H9 (cell line): Measurements from ENCODE around the gene SAMD14. TPM values are rescaled to one million over a fixed set of nuclear protein-coding genes. Genes with fewer than 3 reads are reported as not detected.
A peak's percentile ranks its signal among the peaks of the same experiment; 100 is the strongest.

ENCODE experiments used
- DNase-seq: peaks from one replicate; pipeline ENCODE4 v3.0.0-alpha.2; 2017
- H2AFZ ChIP-seq: one replicate; pipeline ENCODE4 v1.6.1; 2013; ENCODE audit warnings: mild to moderate bottlenecking, low read length, control low read depth, moderate library complexity
- H2AK5ac ChIP-seq: 2 replicates; pipeline ENCODE4 v1.6.1; 2013; ENCODE audit warnings: low read length, control low read depth, mixed read lengths; ENCODE audit not compliant: insufficient read length
- H2BK120ac ChIP-seq: one replicate; pipeline ENCODE4 v1.6.1; 2013; ENCODE audit warnings: low read depth, mild to moderate bottlenecking, low read length, control low read depth, inconsistent platforms; ENCODE audit not compliant: poor library complexity, severe bottlenecking
- H2BK12ac ChIP-seq: 2 replicates; pipeline ENCODE4 v1.6.1; 2013; ENCODE audit warnings: low read length, control low read depth, mixed read lengths, low read depth; ENCODE audit not compliant: insufficient read length
- H2BK15ac ChIP-seq: 2 replicates; pipeline ENCODE4 v1.6.1; 2013; ENCODE audit warnings: low read depth, low read length, control low read depth
- H2BK20ac ChIP-seq: one replicate; pipeline ENCODE4 v1.6.1; 2013; ENCODE audit warnings: low read depth, mild to moderate bottlenecking, low read length, control low read depth, inconsistent platforms; ENCODE audit not compliant: poor library complexity, severe bottlenecking
- H2BK5ac ChIP-seq: 2 replicates; pipeline ENCODE4 v1.6.1; 2013; ENCODE audit warnings: low read length, control low read depth, mixed read lengths; ENCODE audit not compliant: insufficient read length
- H3K14ac ChIP-seq: 2 replicates; pipeline ENCODE4 v1.6.1; 2013; ENCODE audit warnings: low read length, control low read depth; ENCODE audit not compliant: insufficient read depth
- H3K18ac ChIP-seq: 2 replicates; pipeline ENCODE4 v1.6.1; 2013; ENCODE audit warnings: low read depth, mild to moderate bottlenecking, mixed read lengths, low read length, control low read depth; ENCODE audit not compliant: insufficient read length
- H3K23ac ChIP-seq: 2 replicates; pipeline ENCODE4 v1.6.1; 2013; ENCODE audit warnings: low read length, control low read depth, mixed read lengths, low read depth; ENCODE audit not compliant: insufficient read length
- H3K23me2 ChIP-seq: 2 replicates; pipeline ENCODE4 v1.6.1; 2013; ENCODE audit warnings: low read depth, mild to moderate bottlenecking, mixed read lengths, low read length, control low read depth; ENCODE audit not compliant: insufficient read length, poor library complexity, severe bottlenecking
- H3K27ac ChIP-seq: 2 replicates; pipeline ENCODE4 v1.5.1; 2013; ENCODE audit warnings: low read length, control low read depth, mixed read lengths, low read depth; ENCODE audit not compliant: insufficient read length
- H3K27me3 ChIP-seq: 2 replicates; pipeline ENCODE4 v1.6.1; 2013; ENCODE audit warnings: low read length, control low read depth, inconsistent platforms; ENCODE audit not compliant: insufficient read depth
- H3K4ac ChIP-seq: 2 replicates; pipeline ENCODE4 v1.6.1; 2013; ENCODE audit warnings: low read depth, mild to moderate bottlenecking, control low read depth, inconsistent platforms, low read length, moderate library complexity
- H3K4me1 ChIP-seq: 2 replicates; pipeline ENCODE4 v1.6.1; 2013; ENCODE audit warnings: low read length, control low read depth, inconsistent platforms; ENCODE audit not compliant: insufficient read depth
- H3K4me2 ChIP-seq: 2 replicates; pipeline ENCODE4 v1.6.1; 2013; ENCODE audit warnings: low read length, control low read depth, mixed read lengths; ENCODE audit not compliant: insufficient read length, insufficient read depth
- H3K56ac ChIP-seq: 2 replicates; pipeline ENCODE4 v1.6.1; 2013; ENCODE audit warnings: low read depth, mild to moderate bottlenecking, mixed read lengths, low read length, control low read depth; ENCODE audit not compliant: insufficient read length
- H3K79me1 ChIP-seq: 2 replicates; pipeline ENCODE4 v1.6.1; 2013; ENCODE audit warnings: low read depth, mild to moderate bottlenecking, moderate library complexity, low read length, control low read depth, inconsistent platforms; ENCODE audit not compliant: insufficient read depth, poor library complexity, severe bottlenecking
- H3K79me2 ChIP-seq: 2 replicates; pipeline ENCODE4 v1.6.1; 2013; ENCODE audit warnings: low read length, control low read depth, inconsistent platforms; ENCODE audit not compliant: insufficient read depth
- H3K9ac ChIP-seq: 2 replicates; pipeline ENCODE4 v1.6.1; 2013; ENCODE audit warnings: low read length, control low read depth, mixed read lengths; ENCODE audit not compliant: insufficient read length; ENCODE audit errors: extremely low read depth
- H3K9me3 ChIP-seq: one replicate; pipeline ENCODE4 v1.6.1; 2013; ENCODE audit warnings: low read depth, low read length, inconsistent platforms; ENCODE audit not compliant: control insufficient read depth
- H3T11ph ChIP-seq: one replicate; pipeline ENCODE4 v1.6.1; 2013; ENCODE audit warnings: mild to moderate bottlenecking, low read length, control low read depth, inconsistent platforms
- H4K20me1 ChIP-seq: one replicate; pipeline ENCODE4 v1.6.1; 2013; ENCODE audit not compliant: control insufficient read depth, insufficient read length, insufficient read depth
- H4K5ac ChIP-seq: 2 replicates; pipeline ENCODE4 v1.6.1; 2013; ENCODE audit warnings: low read depth, mild to moderate bottlenecking, mixed read lengths, low read length, control low read depth; ENCODE audit not compliant: insufficient read length
- H4K8ac ChIP-seq: replicated peaks from 2 replicates; pipeline ENCODE4 v1.6.1; 2013; ENCODE audit warnings: low read length, control low read depth, mixed read lengths, low read depth; ENCODE audit not compliant: insufficient read length
- H4K91ac ChIP-seq: 2 replicates; pipeline ENCODE4 v1.6.1; 2013; ENCODE audit warnings: low read depth, mild to moderate bottlenecking, moderate library complexity, mixed read lengths, low read length, control low read depth; ENCODE audit not compliant: insufficient read length
- H3K27ac Mint-ChIP-seq, 3 experiments: 2 replicates in 2 of 3; 3 replicates in 1 of 3; pipeline ENCODE4 v1.8.0; 2020 to 2021; ENCODE audit warnings: mixed read lengths in 3 of 3, mild to moderate bottlenecking in 1 of 3, moderate library complexity in 1 of 3
- H3K27me3 Mint-ChIP-seq: 2 replicates; pipeline ENCODE4 v1.8.0; 2021; ENCODE audit warnings: low read depth, mild to moderate bottlenecking, moderate library complexity, mixed read lengths
- H3K36me3 Mint-ChIP-seq, 3 experiments: 2 replicates in 2 of 3; 3 replicates in 1 of 3; pipeline ENCODE4 v1.8.0; 2020 to 2021; ENCODE audit warnings: low read depth in 3 of 3, mixed read lengths in 3 of 3; ENCODE audit not compliant: insufficient read depth in 1 of 3
- H3K4me1 Mint-ChIP-seq, 2 experiments: 2 replicates each; pipeline ENCODE4 v1.8.0; 2020; ENCODE audit warnings: mixed read lengths in 2 of 2
- H3K4me3 Mint-ChIP-seq, 2 experiments: 2 replicates in 1 of 2; 3 replicates in 1 of 2; pipeline ENCODE4 v1.8.0; 2020 to 2021; ENCODE audit warnings: mild to moderate bottlenecking in 2 of 2, mixed read lengths in 2 of 2, moderate library complexity in 1 of 2
- H3K9me3 Mint-ChIP-seq, 2 experiments: 2 replicates in 1 of 2; 3 replicates in 1 of 2; pipeline ENCODE4 v1.8.0; 2020; ENCODE audit warnings: mild to moderate bottlenecking in 2 of 2, mixed read lengths in 2 of 2, moderate library complexity in 1 of 2
- WGBS: extraction: QIAGEN DNeasy Blood & Tissue Kit; methylation state at CpG from one replicate; pipeline ENCODE4 v1.1.7; 2013; ENCODE audit warnings: missing lambda C conversion rate, low lambda C conversion rate, mixed read lengths; ENCODE audit not compliant: insufficient read length; ENCODE audit errors: extremely low coverage; 5-methylcytosine and 5-hydroxymethylcytosine counted together
- total RNA-seq: library from RNA; stranded (reverse); gene quantifications from 2 replicates; pipeline ENCODE4 v1.2.1, GENCODE V29; 2021
- TF ChIP-seq, protein P1 (sequence below): fragments of 200-600 bp; sonication (generic); conservative IDR thresholded peaks from 3 replicates; pipeline ENCODE4 v1.8.0; 2021; ENCODE audit warnings: antibody characterized with exemption, mild to moderate bottlenecking

Gene SAMD14
- total RNA-seq, 1 experiment from 2014 or later: 5.9 TPM

DNA sequence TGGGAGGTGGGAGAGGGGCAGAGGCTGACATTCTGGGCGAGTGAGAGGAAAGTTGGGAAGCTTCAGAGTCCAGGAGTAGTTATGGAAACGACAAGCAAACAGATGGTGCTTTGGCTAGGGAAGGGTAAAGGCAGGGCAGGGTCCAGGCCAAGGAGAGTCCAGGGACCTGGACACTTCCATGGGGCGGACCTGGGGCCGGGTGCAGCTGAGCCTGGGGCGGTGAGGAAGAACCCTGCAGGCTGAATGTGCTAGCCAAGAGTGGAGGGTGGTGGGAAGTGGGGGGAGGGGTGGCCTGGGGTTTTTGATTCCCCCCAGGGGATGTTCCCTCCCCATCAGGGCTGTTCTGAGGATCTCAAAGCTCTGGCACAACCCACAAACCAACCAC is 17.9 kb upstream of the SAMD14 start:
- no peaks in the 10 kb centered on the region for H3K79me2 ChIP-seq
- no peak overlapping the region for H3K18ac ChIP-seq
- H3T11ph ChIP-seq: no peak overlapping the region
- TF ChIP-seq, protein P1, sequence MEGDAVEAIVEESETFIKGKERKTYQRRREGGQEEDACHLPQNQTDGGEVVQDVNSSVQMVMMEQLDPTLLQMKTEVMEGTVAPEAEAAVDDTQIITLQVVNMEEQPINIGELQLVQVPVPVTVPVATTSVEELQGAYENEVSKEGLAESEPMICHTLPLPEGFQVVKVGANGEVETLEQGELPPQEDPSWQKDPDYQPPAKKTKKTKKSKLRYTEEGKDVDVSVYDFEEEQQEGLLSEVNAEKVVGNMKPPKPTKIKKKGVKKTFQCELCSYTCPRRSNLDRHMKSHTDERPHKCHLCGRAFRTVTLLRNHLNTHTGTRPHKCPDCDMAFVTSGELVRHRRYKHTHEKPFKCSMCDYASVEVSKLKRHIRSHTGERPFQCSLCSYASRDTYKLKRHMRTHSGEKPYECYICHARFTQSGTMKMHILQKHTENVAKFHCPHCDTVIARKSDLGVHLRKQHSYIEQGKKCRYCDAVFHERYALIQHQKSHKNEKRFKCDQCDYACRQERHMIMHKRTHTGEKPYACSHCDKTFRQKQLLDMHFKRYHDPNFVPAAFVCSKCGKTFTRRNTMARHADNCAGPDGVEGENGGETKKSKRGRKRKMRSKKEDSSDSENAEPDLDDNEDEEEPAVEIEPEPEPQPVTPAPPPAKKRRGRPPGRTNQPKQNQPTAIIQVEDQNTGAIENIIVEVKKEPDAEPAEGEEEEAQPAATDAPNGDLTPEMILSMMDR: no peak
- no peak overlapping the region for H2AK5ac ChIP-seq
- H2BK120ac ChIP-seq: no peak overlapping the region
- H4K5ac ChIP-seq: no peak overlapping the region
- H3K9ac ChIP-seq: no peak overlapping the region
- H3K79me1 ChIP-seq: no peaks in the 10 kb centered on the region
- no peak overlapping the region for H2BK5ac ChIP-seq
- H3K9me3 ChIP-seq: no peaks in the 10 kb centered on the region
- H3K9me3 Mint-ChIP-seq: no peaks in the 10 kb centered on the region
- no peak overlapping the region for H2AFZ ChIP-seq
- peaks cover 25% of the 10 kb centered on the region for H3K23me2 ChIP-seq
- H3K27me3 Mint-ChIP-seq: peaks cover 13% of the 10 kb centered on the region
- no peak overlapping the region for H2BK20ac ChIP-seq
- H4K91ac ChIP-seq: no peak overlapping the region
- peak overlapping the region; percentile 45 for H3K4me2 ChIP-seq
- no peak overlapping the region for H3K4ac ChIP-seq
- H2BK15ac ChIP-seq: no peak overlapping the region
- no CpG with 5 or more reads among the region's 5 CpGs for WGBS
- peak overlapping the region; percentile 75 to 78 for H3K4me3 Mint-ChIP-seq
- H2BK12ac ChIP-seq: no peak overlapping the region
- H3K27ac ChIP-seq: no peak overlapping the region
- H3K27ac Mint-ChIP-seq: no peak overlapping the region
- peaks cover 33 to 57% of the 10 kb centered on the region in 2 experiments for H3K4me1 Mint-ChIP-seq
- no peak overlapping the region for H4K8ac ChIP-seq
- H3K56ac ChIP-seq: no peak overlapping the region
- H3K23ac ChIP-seq: no peak overlapping the region
- H4K20me1 ChIP-seq: peaks cover 3% of the 10 kb centered on the region
- no peaks in the 10 kb centered on the region; the same call in 1 of the 2 replicates for H3K27me3 ChIP-seq
- H3K4me1 ChIP-seq: peaks cover 4% of the 10 kb centered on the region; the same call in 1 of the 2 replicates
- no peak overlapping the region for H3K14ac ChIP-seq
- peak; percentile 46 for DNase-seq
- peaks cover 7 to 25% (median 19%) of the 10 kb centered on the region in 3 experiments; a peak in 6 of 7 replicates for H3K36me3 Mint-ChIP-seq
